Measurements from ENCODE around the gene ABCC4.

ABCC4 gene

GRCh38 chr13:95112883-95113282, 188.4 kb downstream of the ABCC4 start:
- no peak for DNase-seq (ENCODE audit: low read depth)

- no peak for DNase-seq (ENCODE audit: low read depth)
Measured at GRCh38 chr13:95111608-95112007, 189.6 kb downstream of the ABCC4 start.

- no peak for DNase-seq (ENCODE audit: low read depth)
Measured at GRCh38 chr13:95106562-95106961, 194.7 kb downstream of the ABCC4 start.

GRCh38 chr13:95100525-95101433, 200.5 kb downstream of the ABCC4 start:
- peak; percentile 82 for DNase-seq (ENCODE audit: low read depth)

- DNase-seq (ENCODE audit: low read depth) = peak; percentile 37
Measured at GRCh38 chr13:95099541-95099940, 201.7 kb downstream of the ABCC4 start.

- no peak for DNase-seq (ENCODE audit: low read depth)
Measured at GRCh38 chr13:95098916-95099315, 202.3 kb downstream of the ABCC4 start.

- no peak for DNase-seq (ENCODE audit: low read depth)
Measured at GRCh38 chr13:95091755-95092154, 209.5 kb downstream of the ABCC4 start.

- no peak for DNase-seq (ENCODE audit: low read depth)
Measured at GRCh38 chr13:95087746-95088305, 213.4 kb downstream of the ABCC4 start.

- no peak for DNase-seq (ENCODE audit: low read depth)
Measured at GRCh38 chr13:95086761-95087160, 214.5 kb downstream of the ABCC4 start.

- peak; percentile 28 for DNase-seq (ENCODE audit: low read depth)
Measured at GRCh38 chr13:95083758-95084157, 217.5 kb downstream of the ABCC4 start.

- no peak for DNase-seq (ENCODE audit: low read depth)
Measured at GRCh38 chr13:95083066-95083465, 218.2 kb downstream of the ABCC4 start.

GRCh38 chr13:95075506-95075905, 225.7 kb downstream of the ABCC4 start:
- no peak for DNase-seq (ENCODE audit: low read depth)

GRCh38 chr13:95074820-95075219, 226.4 kb downstream of the ABCC4 start:
- no peak for DNase-seq (ENCODE audit: low read depth)

- DNase-seq (ENCODE audit: low read depth) = no peak
Measured at GRCh38 chr13:95073747-95074311, 227.4 kb downstream of the ABCC4 start.

GRCh38 chr13:95067303-95067702, 233.9 kb downstream of the ABCC4 start:
- DNase-seq (ENCODE audit: low read depth) = peak; percentile 28

- DNase-seq (ENCODE audit: low read depth) = no peak
Measured at GRCh38 chr13:95060014-95060519, 241.2 kb downstream of the ABCC4 start.

GRCh38 chr13:95059306-95059705, 241.9 kb downstream of the ABCC4 start:
- no peak for DNase-seq (ENCODE audit: low read depth)

- no peak for DNase-seq (ENCODE audit: low read depth)
Measured at GRCh38 chr13:95058680-95059079, 242.6 kb downstream of the ABCC4 start.

GRCh38 chr13:95056266-95056665, 245.0 kb downstream of the ABCC4 start:
- no peak for DNase-seq (ENCODE audit: low read depth)

GRCh38 chr13:95050800-95051615, 250.2 kb downstream of the ABCC4 start:
- DNase-seq (ENCODE audit: low read depth) = no peak

- DNase-seq (ENCODE audit: low read depth) = no peak
Measured at GRCh38 chr13:95049772-95050171, 251.5 kb downstream of the ABCC4 start.
